Stimulated activated CD4-positive, alpha-beta T cell treated with anti-CD3 and anti-CD28 coated beads, Interleukin-2, amount 100 ng/mL, for 24 hours (primary cell): ENCODE results near the gene FBXO28.

ENCODE experiments used
- DNase-seq, 2 donors: peaks; one replicate each; pipeline ENCODE4 v3.0.0-alpha.2; 2020

FBXO28 gene

DNA sequence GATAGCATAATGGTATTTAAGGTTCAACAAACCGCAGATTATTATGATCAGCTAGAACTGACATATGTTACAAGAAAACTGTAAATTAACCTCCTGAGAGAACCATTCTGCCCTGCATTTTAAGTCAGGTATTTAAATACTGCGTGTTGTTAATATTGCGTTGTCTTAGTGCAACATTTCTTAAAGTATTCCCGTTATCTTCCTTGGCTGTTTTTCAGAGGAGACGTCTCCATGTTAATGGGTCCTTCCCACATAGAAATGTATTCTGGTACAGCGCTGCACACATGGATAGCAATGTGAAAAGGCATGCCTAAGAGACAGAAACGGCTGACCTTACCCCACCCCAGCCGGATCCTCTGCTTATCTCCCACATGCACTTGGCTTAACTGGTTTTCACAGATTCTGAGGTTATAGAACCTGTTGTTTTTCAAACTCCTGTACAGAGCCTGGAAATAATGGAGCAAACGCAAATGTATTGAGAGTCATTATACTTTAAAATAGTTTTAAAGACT, 46.3 kb downstream of the FBXO28 start:
- DNase-seq = no peak

GRCh38 chr1:224162768-224163167, 48.9 kb downstream of the FBXO28 start:
- no peak for DNase-seq

DNA sequence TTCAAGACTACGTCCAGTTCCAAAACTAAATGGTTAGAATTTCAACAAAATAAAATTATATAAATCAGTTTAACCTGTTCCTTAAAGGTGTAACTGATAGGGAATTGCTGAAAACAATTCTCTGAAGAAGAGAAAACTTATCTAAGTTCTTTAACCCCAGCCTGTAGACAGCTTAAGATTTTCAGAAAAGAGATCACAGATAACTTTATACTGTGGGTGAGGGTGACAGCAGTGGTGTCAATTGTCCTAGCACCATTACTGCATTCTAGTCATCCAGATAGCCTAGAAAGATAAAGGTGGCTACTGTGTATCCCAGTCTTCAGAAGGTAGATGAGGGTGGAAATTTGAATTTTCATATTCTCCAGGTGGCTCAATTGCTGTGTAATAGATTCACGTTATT, 49.4 kb downstream of the FBXO28 start:
- no peak for DNase-seq

DNA sequence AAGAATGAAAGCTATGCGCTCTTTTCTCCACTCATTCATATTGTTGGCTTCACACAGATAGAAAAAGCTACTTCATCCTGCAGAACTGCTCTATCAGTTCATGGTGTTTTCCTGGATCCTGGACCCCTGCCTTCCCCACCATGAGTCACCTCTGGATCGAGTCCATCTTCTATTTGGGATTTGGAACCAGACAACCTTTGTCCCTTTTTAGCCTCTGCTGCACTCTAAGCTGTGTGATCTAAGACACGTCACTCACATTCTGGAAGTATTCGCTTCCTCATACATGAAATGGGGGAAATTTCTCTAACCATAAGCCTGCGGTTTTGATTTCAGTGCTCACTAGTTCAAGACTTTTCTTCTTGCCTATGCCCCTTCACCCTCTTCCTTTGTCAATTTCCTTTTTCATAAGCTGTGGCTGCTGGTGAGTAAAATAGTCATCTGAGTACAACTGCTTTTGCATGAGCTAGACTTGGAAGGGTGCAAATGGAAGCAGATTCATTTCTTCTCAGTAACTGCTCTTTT, 55.0 kb downstream of the FBXO28 start:
- no peak for DNase-seq

GRCh38 chr1:224169718-224170270, 55.9 kb downstream of the FBXO28 start:
- no peak for DNase-seq

DNA sequence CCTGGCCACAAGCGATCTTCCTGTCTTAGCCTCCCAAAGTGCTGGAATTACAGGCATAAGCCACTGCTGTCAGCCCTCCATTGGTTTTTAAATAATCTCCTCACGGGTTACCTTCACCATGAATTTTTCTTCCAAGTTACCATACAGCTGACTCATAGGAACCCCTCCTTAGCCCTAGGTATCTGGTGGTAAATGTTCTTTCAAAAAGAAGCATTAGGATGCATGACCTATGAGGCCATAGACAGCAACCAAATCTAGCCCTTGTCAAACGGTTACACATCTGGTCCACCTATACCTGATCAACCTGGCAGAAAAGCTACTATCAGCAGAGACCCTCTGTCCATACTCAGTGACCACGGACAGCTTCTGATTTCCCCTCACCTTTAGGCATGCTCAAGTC, 56.4 kb downstream of the FBXO28 start:
- no peak for DNase-seq

- no peak for DNase-seq
Observed at GRCh38 chr1:224170748-224171478, 57.0 kb downstream of the FBXO28 start.

GRCh38 chr1:224172229-224172628, 58.3 kb downstream of the FBXO28 start:
- DNase-seq = no peak

GRCh38 chr1:224173523-224173922, 59.6 kb downstream of the FBXO28 start:
- DNase-seq = no peak

DNA sequence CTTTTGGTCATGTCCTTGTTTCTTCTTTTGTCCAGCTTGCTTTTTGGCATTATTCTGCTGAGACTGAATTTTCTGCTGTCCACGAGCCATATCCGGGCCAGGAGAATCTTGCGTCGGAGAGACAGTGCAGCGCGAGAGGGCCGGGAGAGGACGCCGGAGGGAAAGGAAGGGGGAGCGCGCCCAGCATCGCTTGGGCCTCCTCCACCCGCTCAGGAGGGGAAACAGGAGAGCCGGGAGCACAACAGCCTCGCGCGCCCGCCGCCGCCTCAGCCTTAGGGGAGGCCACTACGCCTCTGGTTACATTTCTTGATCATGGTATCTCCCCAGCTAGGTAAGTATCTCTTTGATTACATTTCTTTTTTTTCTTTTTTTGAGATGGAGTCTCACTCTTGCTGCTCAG, 61.7 kb downstream of the FBXO28 start:
- DNase-seq = peak in 1 of 2 donors; percentile 41

- DNase-seq = no peak
Observed at GRCh38 chr1:224177356-224177999, 63.6 kb downstream of the FBXO28 start.

GRCh38 chr1:224178894-224179293, 65.0 kb downstream of the FBXO28 start:
- DNase-seq = no peak

DNA sequence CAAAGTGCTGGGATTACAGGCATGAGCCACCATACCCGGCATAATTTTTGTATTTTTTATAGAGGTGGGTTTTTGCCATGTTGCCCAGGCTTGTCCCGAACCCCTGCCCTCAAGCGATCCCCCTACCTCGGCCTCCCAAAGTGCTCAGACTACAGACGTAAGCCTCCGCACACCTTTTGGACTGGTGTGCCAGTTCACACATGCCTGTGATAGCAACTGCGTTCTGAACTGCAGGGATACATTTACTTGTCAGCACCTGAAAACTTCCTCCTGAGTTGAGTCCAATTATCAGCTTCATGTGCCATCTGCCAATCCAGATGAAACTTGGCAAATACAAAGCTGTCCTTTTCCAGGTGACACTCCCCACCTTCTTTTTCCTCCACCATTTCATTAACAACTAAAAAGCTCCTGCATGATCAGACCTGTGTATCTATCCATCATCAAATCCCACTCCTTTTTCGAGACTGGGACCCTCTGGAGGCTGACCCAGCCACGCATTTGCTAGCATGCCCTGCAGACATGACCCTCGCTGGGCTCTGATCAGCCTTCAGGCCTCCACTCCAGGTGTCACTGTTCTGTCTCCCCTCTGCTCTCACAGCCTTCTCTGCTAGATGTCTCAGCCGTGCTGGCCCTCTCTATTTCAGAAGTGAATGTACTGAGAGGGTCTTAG, 67.0 kb downstream of the FBXO28 start:
- DNase-seq = no peak

DNA sequence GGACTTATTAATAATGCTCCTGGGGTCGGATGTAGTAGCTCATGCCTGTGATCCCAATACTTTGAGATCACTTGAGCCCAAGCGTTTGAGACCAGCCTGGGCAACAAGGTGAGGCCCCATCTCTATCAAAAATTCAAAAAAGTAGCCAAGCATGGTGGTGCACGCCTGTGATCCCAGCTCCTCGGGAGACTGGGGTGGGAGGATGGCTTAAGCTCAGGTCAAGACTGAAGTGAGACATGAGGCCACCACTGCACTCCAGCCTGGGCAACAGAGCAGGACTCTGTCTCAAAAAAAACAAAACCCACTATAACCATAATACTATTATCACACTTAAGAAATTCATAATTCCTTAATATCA, 67.5 kb downstream of the FBXO28 start:
- no peak for DNase-seq

DNA sequence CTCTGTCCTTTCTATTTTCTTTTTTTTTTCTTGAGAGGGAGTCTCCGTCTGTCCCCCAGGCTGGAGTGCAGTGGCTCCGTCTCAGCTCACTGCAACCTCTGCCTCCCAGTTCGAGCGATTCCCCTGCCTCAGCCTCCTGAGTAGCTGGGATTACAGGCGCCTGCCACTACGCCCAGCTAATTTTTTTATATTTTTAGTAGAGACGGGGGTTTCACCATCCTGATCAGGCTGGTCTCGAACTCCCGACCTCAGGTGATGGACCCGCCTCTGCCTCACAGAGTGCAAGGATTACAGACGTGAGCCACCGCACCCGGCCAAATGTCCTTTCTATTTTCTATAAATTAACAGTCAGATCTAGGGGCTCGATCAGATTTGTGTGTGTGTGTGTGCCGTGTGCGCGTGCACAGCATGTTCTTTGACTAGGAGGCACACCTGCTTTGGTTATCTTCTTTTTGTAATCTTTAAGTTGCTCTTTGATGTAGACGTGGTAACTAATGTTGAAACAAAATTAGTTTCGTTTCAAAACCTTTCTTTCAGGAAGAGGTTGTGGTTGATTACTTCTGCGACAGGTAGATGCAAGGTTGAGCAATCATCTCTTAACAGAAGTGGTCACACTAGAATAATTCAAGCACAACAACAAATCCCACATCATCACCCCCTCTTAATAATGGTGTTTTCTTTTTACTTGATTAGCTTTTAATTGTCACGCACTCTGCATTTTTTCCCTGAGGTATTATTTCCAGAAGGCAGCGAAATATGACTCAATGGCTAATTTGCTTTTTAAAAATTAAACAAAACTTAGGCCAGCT, 68.3 kb downstream of the FBXO28 start:
- peak; percentile 49 to 63 for DNase-seq

- DNase-seq = peak; percentile 78 to 82
Observed at GRCh38 chr1:224182866-224183590, 69.1 kb downstream of the FBXO28 start, which contains the start of gene DEGS1. TSS of gene DEGS1 (plus strand) at chr1:224183240. CDS start at chr1:224183337, 97 bp downstream.

- peak; percentile 65 to 73 for DNase-seq
Observed at GRCh38 chr1:224183591-224184312, 69.8 kb downstream of the FBXO28 start.

- DNase-seq = no peak
Observed at GRCh38 chr1:224185208-224185607, 71.3 kb downstream of the FBXO28 start.

GRCh38 chr1:224188286-224188685, 74.4 kb downstream of the FBXO28 start:
- no peak for DNase-seq

GRCh38 chr1:224189561-224189960, 75.7 kb downstream of the FBXO28 start:
- no peak for DNase-seq
